H9 (cell line): Measurements from ENCODE around the gene PAK1. TPM values are rescaled to one million over a fixed set of nuclear protein-coding genes. Genes with fewer than 3 reads are reported as not detected.

ENCODE experiments used
- DNase-seq: peaks from one replicate; pipeline ENCODE4 v3.0.0-alpha.2; 2017
- H2AFZ ChIP-seq: one replicate; pipeline ENCODE4 v1.6.1; 2013; ENCODE audit warnings: mild to moderate bottlenecking, low read length, control low read depth, moderate library complexity
- H2AK5ac ChIP-seq: 2 replicates; pipeline ENCODE4 v1.6.1; 2013; ENCODE audit warnings: low read length, control low read depth, mixed read lengths; ENCODE audit not compliant: insufficient read length
- H2BK120ac ChIP-seq: one replicate; pipeline ENCODE4 v1.6.1; 2013; ENCODE audit warnings: low read depth, mild to moderate bottlenecking, low read length, control low read depth, inconsistent platforms; ENCODE audit not compliant: poor library complexity, severe bottlenecking
- H2BK12ac ChIP-seq: 2 replicates; pipeline ENCODE4 v1.6.1; 2013; ENCODE audit warnings: low read length, control low read depth, mixed read lengths, low read depth; ENCODE audit not compliant: insufficient read length
- H2BK15ac ChIP-seq: 2 replicates; pipeline ENCODE4 v1.6.1; 2013; ENCODE audit warnings: low read depth, low read length, control low read depth
- H2BK20ac ChIP-seq: one replicate; pipeline ENCODE4 v1.6.1; 2013; ENCODE audit warnings: low read depth, mild to moderate bottlenecking, low read length, control low read depth, inconsistent platforms; ENCODE audit not compliant: poor library complexity, severe bottlenecking
- H2BK5ac ChIP-seq: 2 replicates; pipeline ENCODE4 v1.6.1; 2013; ENCODE audit warnings: low read length, control low read depth, mixed read lengths; ENCODE audit not compliant: insufficient read length
- H3K14ac ChIP-seq: 2 replicates; pipeline ENCODE4 v1.6.1; 2013; ENCODE audit warnings: low read length, control low read depth; ENCODE audit not compliant: insufficient read depth
- H3K18ac ChIP-seq: 2 replicates; pipeline ENCODE4 v1.6.1; 2013; ENCODE audit warnings: low read depth, mild to moderate bottlenecking, mixed read lengths, low read length, control low read depth; ENCODE audit not compliant: insufficient read length
- H3K23ac ChIP-seq: 2 replicates; pipeline ENCODE4 v1.6.1; 2013; ENCODE audit warnings: low read length, control low read depth, mixed read lengths, low read depth; ENCODE audit not compliant: insufficient read length
- H3K23me2 ChIP-seq: 2 replicates; pipeline ENCODE4 v1.6.1; 2013; ENCODE audit warnings: low read depth, mild to moderate bottlenecking, mixed read lengths, low read length, control low read depth; ENCODE audit not compliant: insufficient read length, poor library complexity, severe bottlenecking
- H3K27ac ChIP-seq: 2 replicates; pipeline ENCODE4 v1.5.1; 2013; ENCODE audit warnings: low read length, control low read depth, mixed read lengths, low read depth; ENCODE audit not compliant: insufficient read length
- H3K27me3 ChIP-seq: 2 replicates; pipeline ENCODE4 v1.6.1; 2013; ENCODE audit warnings: low read length, control low read depth, inconsistent platforms; ENCODE audit not compliant: insufficient read depth
- H3K4ac ChIP-seq: 2 replicates; pipeline ENCODE4 v1.6.1; 2013; ENCODE audit warnings: low read depth, mild to moderate bottlenecking, control low read depth, inconsistent platforms, low read length, moderate library complexity
- H3K4me1 ChIP-seq: 2 replicates; pipeline ENCODE4 v1.6.1; 2013; ENCODE audit warnings: low read length, control low read depth, inconsistent platforms; ENCODE audit not compliant: insufficient read depth
- H3K4me2 ChIP-seq: 2 replicates; pipeline ENCODE4 v1.6.1; 2013; ENCODE audit warnings: low read length, control low read depth, mixed read lengths; ENCODE audit not compliant: insufficient read length, insufficient read depth
- H3K56ac ChIP-seq: 2 replicates; pipeline ENCODE4 v1.6.1; 2013; ENCODE audit warnings: low read depth, mild to moderate bottlenecking, mixed read lengths, low read length, control low read depth; ENCODE audit not compliant: insufficient read length
- H3K79me1 ChIP-seq: 2 replicates; pipeline ENCODE4 v1.6.1; 2013; ENCODE audit warnings: low read depth, mild to moderate bottlenecking, moderate library complexity, low read length, control low read depth, inconsistent platforms; ENCODE audit not compliant: insufficient read depth, poor library complexity, severe bottlenecking
- H3K79me2 ChIP-seq: 2 replicates; pipeline ENCODE4 v1.6.1; 2013; ENCODE audit warnings: low read length, control low read depth, inconsistent platforms; ENCODE audit not compliant: insufficient read depth
- H3K9ac ChIP-seq: 2 replicates; pipeline ENCODE4 v1.6.1; 2013; ENCODE audit warnings: low read length, control low read depth, mixed read lengths; ENCODE audit not compliant: insufficient read length; ENCODE audit errors: extremely low read depth
- H3K9me3 ChIP-seq: one replicate; pipeline ENCODE4 v1.6.1; 2013; ENCODE audit warnings: low read depth, low read length, inconsistent platforms; ENCODE audit not compliant: control insufficient read depth
- H3T11ph ChIP-seq: one replicate; pipeline ENCODE4 v1.6.1; 2013; ENCODE audit warnings: mild to moderate bottlenecking, low read length, control low read depth, inconsistent platforms
- H4K20me1 ChIP-seq: one replicate; pipeline ENCODE4 v1.6.1; 2013; ENCODE audit not compliant: control insufficient read depth, insufficient read length, insufficient read depth
- H4K5ac ChIP-seq: 2 replicates; pipeline ENCODE4 v1.6.1; 2013; ENCODE audit warnings: low read depth, mild to moderate bottlenecking, mixed read lengths, low read length, control low read depth; ENCODE audit not compliant: insufficient read length
- H4K8ac ChIP-seq: replicated peaks from 2 replicates; pipeline ENCODE4 v1.6.1; 2013; ENCODE audit warnings: low read length, control low read depth, mixed read lengths, low read depth; ENCODE audit not compliant: insufficient read length
- H4K91ac ChIP-seq: 2 replicates; pipeline ENCODE4 v1.6.1; 2013; ENCODE audit warnings: low read depth, mild to moderate bottlenecking, moderate library complexity, mixed read lengths, low read length, control low read depth; ENCODE audit not compliant: insufficient read length
- H3K27ac Mint-ChIP-seq, 3 experiments: 2 replicates in 2 of 3; 3 replicates in 1 of 3; pipeline ENCODE4 v1.8.0; 2020 to 2021; ENCODE audit warnings: mixed read lengths in 3 of 3, mild to moderate bottlenecking in 1 of 3, moderate library complexity in 1 of 3
- H3K27me3 Mint-ChIP-seq: 2 replicates; pipeline ENCODE4 v1.8.0; 2021; ENCODE audit warnings: low read depth, mild to moderate bottlenecking, moderate library complexity, mixed read lengths
- H3K36me3 Mint-ChIP-seq, 3 experiments: 2 replicates in 2 of 3; 3 replicates in 1 of 3; pipeline ENCODE4 v1.8.0; 2020 to 2021; ENCODE audit warnings: low read depth in 3 of 3, mixed read lengths in 3 of 3; ENCODE audit not compliant: insufficient read depth in 1 of 3
- H3K4me1 Mint-ChIP-seq, 2 experiments: 2 replicates each; pipeline ENCODE4 v1.8.0; 2020; ENCODE audit warnings: mixed read lengths in 2 of 2
- H3K4me3 Mint-ChIP-seq, 2 experiments: 2 replicates in 1 of 2; 3 replicates in 1 of 2; pipeline ENCODE4 v1.8.0; 2020 to 2021; ENCODE audit warnings: mild to moderate bottlenecking in 2 of 2, mixed read lengths in 2 of 2, moderate library complexity in 1 of 2
- H3K9me3 Mint-ChIP-seq, 2 experiments: 2 replicates in 1 of 2; 3 replicates in 1 of 2; pipeline ENCODE4 v1.8.0; 2020; ENCODE audit warnings: mild to moderate bottlenecking in 2 of 2, mixed read lengths in 2 of 2, moderate library complexity in 1 of 2
- WGBS: extraction: QIAGEN DNeasy Blood & Tissue Kit; methylation state at CpG from one replicate; pipeline ENCODE4 v1.1.7; 2013; ENCODE audit warnings: missing lambda C conversion rate, low lambda C conversion rate, mixed read lengths; ENCODE audit not compliant: insufficient read length; ENCODE audit errors: extremely low coverage; 5-methylcytosine and 5-hydroxymethylcytosine counted together
- total RNA-seq: library from RNA; stranded (reverse); gene quantifications from 2 replicates; pipeline ENCODE4 v1.2.1, GENCODE V29; 2021
- TF ChIP-seq, protein P1 (sequence below): fragments of 200-600 bp; sonication (generic); conservative IDR thresholded peaks from 3 replicates; pipeline ENCODE4 v1.8.0; 2021; ENCODE audit warnings: antibody characterized with exemption, mild to moderate bottlenecking

The PAK1 gene
- total RNA-seq, 1 experiment from 2014 or later: 122 TPM

DNA sequence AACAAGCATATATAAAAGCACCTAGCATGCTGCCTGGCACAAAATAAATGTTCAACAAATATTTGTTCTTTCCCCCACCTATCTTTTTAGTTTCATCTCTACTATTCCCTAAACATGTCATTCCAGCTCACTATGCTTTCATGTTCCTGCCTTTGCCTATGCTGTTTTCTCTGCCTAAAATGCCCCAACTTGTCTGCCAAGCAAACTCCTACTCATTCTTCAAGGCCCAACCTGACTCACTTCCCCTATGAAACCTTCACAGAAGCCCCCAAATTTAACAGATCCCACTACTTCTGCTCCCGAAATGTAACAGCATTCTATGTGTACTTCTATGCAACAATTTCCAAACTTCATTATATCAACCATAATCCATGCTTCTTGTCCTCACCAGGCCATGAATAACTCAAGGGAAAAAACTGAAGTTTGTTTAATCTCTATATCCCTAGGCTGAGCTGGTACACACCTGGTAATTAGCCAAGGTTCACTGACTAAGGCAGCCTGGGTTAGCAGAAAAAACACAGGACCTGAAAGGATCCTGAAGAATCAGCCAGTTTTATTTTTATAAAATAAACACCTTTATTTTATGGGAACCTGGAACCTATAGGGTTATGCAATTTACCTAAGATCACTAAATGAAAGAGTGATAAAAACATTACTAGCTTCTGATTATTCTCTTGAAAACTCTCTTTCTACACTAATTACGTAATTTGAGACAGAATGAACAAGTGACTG is 72.2 kb downstream of the PAK1 start:
- H3K9me3 Mint-ChIP-seq: no peaks in the 10 kb centered on the region
- Histone ChIP-seq H2AK5ac (no peak overlapping the region), H3K23me2 (no peaks in the 10 kb centered on the region), H2BK120ac (no peak overlapping the region), H2AFZ (no peak overlapping the region), H3K4ac (no peak overlapping the region), H3K9me3 (no peaks in the 10 kb centered on the region), H4K20me1 (no peaks in the 10 kb centered on the region), H3K4me1 (peaks cover 13% of the 10 kb centered on the region), H2BK15ac (no peak overlapping the region), H4K8ac (no peak overlapping the region), H4K5ac (no peak overlapping the region), H3K14ac (no peak overlapping the region), H3K9ac (no peak overlapping the region), H3K56ac (no peak overlapping the region), H2BK20ac (no peak overlapping the region), H3K27me3 (no peaks in the 10 kb centered on the region), H3K27ac (no peak overlapping the region), H3K4me2 (no peak overlapping the region), H3T11ph (no peak overlapping the region), H4K91ac (no peak overlapping the region), H3K79me2 (peaks cover 63% of the 10 kb centered on the region), H3K18ac (no peak overlapping the region), H3K79me1 (peaks cover 7% of the 10 kb centered on the region), H2BK12ac (no peak overlapping the region), H2BK5ac (no peak overlapping the region), H3K23ac (no peak overlapping the region)
- H3K4me1 Mint-ChIP-seq: peaks cover 29 to 33% of the 10 kb centered on the region in 2 experiments
- H3K36me3 Mint-ChIP-seq: peaks cover 7 to 12% (median 7%) of the 10 kb centered on the region in 3 experiments; a peak in 5 of 7 replicates
- H3K27me3 Mint-ChIP-seq: no peaks in the 10 kb centered on the region
- no CpG with 5 or more reads among the region's 2 CpGs for WGBS
- peak overlapping the region; percentile 5 to 84 (median 69); a peak in 6 of 7 replicates for H3K27ac Mint-ChIP-seq
- no peak overlapping the region for H3K4me3 Mint-ChIP-seq
- no peak for DNase-seq
- TF ChIP-seq, protein P1, sequence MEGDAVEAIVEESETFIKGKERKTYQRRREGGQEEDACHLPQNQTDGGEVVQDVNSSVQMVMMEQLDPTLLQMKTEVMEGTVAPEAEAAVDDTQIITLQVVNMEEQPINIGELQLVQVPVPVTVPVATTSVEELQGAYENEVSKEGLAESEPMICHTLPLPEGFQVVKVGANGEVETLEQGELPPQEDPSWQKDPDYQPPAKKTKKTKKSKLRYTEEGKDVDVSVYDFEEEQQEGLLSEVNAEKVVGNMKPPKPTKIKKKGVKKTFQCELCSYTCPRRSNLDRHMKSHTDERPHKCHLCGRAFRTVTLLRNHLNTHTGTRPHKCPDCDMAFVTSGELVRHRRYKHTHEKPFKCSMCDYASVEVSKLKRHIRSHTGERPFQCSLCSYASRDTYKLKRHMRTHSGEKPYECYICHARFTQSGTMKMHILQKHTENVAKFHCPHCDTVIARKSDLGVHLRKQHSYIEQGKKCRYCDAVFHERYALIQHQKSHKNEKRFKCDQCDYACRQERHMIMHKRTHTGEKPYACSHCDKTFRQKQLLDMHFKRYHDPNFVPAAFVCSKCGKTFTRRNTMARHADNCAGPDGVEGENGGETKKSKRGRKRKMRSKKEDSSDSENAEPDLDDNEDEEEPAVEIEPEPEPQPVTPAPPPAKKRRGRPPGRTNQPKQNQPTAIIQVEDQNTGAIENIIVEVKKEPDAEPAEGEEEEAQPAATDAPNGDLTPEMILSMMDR: no peak
